HG03025 (cell line): ENCODE data around the gene ZNF362.
"Not testable (repeated sequence)": the region's sequence is repeated elsewhere in the genome, so short reads cannot be mapped to it uniquely, and the experiment has no call there.

Experiments
- ATAC-seq: cut with Tn5 transposase; IDR thresholded peaks from one replicate; pipeline ENCODE4 v1.9.1; 2021; ENCODE audit warnings: mild to moderate bottlenecking, moderate library complexity; ENCODE audit not compliant: unreplicated experiment, low FRiP score

ZNF362 gene

DNA sequence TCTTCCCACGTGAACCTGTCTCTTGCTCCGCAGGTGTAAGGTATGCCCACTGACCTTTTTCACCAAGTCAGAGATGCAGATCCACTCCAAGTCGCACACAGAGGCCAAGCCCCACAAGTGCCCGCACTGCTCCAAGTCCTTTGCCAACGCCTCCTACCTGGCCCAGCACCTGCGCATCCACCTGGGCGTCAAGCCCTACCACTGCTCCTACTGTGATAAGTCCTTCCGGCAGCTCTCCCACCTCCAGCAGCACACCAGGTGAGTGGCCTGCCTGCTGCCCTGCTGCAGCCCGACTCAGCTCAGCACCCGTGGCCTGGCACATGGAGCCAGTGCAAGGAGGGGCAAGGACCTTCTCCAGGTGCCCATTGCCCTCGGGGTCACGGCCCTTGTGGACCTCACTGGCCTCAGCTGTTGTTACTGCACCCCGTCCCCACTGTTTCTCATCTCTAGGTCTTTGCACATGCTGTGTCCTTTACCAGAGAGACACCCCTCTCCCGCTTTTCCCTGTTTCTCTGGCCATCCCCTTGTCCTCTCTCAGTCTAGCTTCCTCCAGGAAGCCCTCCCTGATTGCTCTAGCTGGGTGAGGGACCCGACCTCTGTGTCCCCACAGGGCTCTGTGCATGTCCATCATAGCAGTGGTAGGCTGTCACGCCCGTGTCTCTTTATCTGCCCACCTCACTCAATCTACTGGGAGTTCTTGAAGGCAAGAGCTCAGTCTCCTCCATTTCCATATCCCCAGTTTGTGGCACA, 25.4 kb downstream of the ZNF362 start:
- no peak for ATAC-seq

DNA sequence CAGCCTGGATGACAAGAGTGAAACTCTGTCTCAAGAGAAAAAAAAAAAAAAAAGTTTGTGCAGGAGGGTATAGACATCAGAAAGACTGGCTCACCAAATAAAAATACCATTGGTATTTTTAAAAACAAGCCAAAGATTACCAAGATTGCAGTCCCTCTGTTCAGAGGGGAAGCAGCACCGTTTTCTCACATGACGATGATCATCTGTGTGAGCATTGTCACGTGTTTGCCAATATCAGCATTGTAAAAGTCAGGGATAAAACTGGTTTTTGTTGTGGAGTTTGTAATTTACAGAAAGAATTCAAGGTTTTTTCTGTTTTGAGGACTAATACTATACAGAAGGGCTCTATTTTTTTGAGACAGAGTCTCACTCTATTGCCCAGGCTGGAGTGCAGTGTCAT, 26.5 kb downstream of the ZNF362 start:
- no peak for ATAC-seq

DNA sequence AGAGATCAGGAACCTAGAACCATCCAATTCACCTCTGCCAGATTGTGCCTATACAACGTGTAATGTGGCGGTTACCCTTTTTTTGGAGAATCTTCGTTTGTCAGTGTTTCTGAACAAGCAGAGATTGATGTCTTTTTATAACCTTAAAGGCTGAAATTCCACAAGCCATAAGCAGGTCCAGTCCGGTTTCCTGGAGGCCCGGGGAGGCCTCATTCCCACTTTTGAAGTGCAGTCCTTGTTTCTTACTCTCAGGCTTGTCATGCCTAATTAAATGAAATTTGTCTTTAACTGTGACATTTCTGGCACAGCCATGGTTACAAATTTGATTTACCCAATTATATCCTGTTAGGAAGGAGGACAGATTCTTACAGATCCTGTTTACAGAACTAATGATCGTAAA, 27.8 kb downstream of the ZNF362 start:
- ATAC-seq, result no peak

DNA sequence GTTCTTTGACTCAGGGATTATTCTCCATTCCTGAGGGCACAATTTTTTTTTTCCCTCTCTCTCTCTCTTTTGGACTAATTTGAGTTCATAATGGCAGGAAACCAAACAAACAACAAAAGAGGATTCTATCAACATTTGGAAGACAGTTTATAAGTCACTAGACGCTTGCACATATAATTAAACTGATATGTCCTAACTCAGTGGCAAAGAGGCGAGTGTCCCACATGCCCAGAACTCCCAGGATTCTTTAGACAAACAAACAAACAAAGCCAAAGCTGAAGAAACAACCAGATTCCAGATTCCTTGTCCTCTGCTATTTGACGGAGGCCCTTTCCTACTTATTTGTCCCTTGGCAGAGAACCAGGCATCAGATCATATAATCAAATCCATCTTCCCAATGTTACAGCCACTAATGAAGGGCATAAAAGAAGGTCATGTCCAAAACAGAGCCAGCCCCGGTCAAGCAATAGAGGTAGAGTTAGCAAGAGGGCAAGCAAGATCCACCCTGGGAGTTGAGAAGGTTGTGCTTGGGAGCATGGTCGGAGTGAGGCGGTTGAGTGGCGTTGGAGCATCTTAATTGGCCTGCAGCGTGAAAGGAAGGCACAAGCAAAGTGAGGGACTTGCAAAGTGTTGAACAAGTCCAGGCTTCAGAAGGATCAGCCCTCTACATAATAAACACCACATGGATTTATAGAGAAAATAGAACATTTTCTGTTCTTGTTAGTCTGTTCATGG, 30.3 kb downstream of the ZNF362 start:
- ATAC-seq, result no peak

DNA sequence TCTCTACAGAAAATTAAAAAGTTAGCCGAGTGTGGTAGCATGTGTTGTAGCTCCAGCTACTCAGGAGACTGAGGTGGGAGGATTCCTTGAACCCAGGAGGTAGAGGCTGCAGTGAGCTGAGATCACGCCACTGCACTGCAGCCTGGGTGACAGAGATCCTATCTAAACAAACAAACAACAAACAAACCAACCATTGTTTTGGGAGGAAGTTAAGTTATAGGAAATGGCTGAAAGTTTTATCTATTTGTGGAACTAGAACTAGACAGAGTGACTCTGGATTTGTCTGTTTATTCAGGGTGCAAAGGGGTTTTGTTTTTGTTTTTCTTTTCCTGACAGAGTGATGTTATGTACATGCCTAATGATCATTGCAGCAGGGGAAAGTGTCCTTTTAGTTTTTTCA, 31.0 kb downstream of the ZNF362 start:
- no peak for ATAC-seq

DNA sequence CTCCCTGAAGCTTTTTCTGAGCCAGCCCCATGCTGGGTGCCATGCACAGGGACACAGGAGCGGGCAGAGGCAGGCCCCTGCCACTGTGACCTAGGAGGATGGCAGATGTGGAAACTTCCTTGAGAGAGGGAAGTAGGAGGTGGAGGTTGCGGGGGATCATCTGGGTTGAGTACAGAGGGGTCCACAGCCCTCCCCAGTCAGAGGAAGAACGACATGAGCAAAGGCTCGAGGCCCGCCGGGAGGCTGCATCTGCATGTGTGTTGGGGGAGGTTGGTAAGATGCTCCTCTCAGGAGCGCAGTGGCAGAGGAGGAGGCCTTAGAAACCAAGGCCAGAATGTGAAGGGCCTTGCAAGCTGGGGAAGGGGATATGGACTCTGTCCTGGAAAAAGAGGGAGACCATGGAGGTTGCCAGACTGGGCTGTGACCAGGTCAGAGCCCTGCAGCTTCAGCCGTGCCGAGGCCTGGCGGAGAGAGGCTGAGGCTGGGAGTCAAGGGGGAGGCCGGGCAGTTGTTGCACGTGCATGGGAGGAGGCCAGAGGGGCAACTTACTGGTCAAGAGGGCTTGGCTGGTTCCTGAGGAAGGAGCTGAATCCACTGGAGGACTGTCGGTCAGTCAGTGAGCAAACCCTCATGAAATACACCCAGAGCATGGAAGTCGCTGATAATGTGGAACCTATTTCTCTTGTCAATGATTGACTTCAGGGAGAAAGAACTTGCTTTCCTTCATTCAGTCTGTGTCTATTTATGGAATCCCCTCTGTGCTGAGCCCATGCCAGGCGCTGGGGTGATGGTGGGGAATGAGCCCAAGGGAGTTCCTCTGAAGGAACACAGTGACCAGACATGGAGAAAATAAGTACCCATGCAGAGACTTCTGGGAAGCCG, 32.9 kb downstream of the ZNF362 start:
- no peak for ATAC-seq

DNA sequence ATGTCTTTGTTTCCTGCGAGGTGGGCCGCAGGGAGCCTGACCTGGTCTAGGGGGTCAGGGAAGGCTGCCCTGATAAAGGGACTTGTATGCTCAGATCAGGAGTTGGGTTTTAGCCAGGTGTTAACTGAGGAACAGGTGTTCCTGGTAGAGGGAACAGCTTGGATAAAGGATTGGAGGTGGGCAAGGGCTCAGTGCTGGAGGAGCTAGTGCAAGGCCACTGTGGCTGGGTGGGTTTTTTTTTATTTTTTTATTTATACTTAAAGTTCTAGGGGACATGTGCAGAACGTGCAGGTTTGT, 33.5 kb downstream of the ZNF362 start:
- no peak for ATAC-seq

DNA sequence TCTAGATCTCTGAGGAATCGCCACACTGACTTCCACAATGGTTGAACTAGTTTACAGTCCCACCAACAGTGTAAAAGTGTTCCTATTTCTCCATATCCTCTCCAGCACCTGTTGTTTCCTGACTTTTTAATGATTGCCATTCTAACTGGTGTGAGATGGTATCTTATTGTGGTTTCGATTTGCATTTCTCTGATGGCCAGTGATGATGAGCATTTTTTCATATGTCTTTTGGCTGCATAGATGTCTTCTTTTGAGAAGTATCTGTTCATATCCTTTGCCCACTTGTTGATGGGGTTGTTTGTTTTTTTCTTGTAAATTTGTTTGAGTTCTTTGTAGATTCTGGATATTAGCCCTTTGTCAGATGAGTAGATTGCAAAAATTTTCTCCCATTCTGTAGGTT, 34.3 kb downstream of the ZNF362 start:
- ATAC-seq, result not testable (repeated sequence)

DNA sequence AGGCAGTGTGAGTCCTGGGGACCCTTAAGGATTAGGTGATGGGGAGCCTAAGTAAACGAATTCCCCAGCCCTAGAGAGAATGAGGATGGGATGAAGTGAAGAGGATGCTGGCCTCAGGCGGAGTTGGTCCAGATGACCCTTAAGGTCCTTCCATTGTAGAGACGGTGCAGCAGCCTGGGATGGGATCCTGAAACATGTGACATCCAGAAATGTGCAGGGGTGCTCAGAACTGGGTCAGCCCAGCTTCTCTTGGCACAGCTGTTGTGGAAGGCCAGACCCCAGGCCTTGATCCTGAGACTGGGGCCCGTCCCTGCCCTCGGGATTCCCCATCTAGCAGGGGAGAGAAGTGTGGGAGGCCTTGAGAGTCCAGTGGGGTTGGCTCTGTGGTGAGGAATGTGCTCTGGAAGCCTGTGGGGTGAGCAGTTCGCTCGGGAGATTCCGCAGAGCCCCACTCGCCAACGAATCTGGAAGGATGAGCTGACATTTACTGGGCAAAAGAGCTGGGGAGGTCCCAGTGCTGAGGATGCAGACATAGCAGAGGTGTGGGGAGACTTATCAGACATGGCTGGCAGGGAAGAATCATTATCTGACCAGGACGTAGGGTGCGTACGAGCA, 36.5 kb downstream of the ZNF362 start:
- ATAC-seq, result no peak

DNA sequence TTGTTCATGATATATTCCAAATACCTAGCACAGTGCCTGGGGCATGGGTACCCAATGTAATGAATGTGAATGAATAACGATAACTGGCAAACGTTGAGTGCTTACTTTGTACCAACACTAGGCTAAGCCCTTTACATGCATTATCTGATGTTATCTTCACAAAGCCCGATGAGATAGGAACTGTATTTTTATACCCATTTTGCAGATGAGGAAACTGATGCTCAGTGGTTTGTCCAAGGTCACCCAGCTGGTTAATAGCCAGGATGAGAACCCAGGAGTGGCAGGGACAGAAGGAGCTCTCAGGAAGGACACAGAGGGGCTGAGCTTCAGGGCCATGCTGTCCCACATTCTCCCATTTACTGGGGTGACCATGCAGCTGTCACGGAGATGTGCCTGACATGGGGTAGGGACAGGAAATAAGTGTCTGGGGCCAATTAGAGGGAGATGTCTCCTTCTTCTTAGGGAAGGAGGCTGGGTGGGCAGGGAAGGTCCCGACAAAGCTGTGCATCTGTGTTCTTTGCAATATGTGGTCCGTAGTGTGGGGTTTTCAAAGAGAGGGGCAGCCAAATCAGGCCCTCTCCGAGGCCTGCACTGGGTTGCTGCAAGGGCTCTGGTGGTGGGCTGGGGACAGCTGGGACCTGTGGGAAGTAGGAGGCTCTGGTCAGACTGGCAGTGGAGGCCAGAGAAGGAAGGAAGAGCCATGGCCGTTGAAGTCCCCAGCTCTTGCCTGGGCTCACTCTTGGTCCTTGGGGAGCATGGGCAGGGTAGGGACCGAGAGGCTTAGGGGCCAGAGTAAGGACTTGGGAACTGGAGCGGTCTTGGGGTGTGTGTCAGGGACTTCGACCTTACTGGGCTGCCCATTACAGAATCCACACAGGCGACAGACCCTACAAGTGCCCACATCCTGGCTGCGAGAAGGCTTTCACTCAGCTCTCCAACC, 38.0 kb downstream of the ZNF362 start:
- ATAC-seq, result no peak

DNA sequence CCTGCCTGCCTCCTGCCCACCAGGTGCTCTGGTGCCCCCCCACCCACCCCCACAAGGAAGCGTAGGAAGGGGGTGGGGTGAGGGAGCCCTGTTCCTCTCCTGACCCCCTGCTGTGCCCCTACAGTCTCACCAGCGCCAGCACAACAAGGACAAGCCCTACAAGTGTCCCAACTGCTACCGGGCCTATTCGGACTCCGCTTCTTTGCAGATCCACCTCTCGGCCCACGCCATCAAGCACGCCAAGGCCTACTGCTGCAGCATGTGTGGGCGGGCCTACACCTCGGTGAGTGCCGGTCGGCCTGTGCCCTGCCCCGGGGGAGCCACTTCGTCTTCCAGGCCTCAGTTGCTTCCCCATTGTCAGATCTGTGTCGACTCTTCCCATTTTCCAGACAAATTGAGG, 38.7 kb downstream of the ZNF362 start:
- no peak for ATAC-seq

DNA sequence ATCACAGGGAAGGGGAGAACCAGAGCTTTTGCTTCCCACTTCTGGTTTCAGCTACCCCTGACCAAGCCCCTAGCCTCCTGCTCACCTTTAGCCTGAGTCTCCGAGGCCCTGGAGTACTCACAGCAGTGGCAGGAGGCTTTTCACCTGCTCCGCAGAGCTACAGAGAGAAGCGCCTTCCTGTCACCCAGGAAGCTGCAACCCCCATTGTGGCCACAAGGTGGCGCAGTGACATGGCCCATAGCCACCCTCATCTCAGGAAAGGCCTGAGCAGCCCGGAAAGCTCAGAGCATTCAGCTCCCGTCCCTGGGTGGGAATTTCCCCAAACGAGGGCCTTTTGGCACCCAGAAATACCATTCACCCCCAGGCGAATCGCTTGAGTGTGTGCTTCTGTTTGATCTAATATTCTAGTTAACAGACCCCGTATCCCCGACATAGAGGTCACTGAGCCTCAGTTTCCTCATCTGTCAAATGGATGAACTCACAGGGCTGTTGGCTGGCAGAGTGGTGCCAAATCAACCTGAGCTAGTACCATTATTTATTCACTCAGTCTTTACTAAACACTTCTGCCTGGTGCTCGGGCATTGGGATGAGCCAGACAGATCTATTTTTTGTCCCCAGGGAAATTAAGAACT, 39.3 kb downstream of the ZNF362 start:
- no peak for ATAC-seq

DNA sequence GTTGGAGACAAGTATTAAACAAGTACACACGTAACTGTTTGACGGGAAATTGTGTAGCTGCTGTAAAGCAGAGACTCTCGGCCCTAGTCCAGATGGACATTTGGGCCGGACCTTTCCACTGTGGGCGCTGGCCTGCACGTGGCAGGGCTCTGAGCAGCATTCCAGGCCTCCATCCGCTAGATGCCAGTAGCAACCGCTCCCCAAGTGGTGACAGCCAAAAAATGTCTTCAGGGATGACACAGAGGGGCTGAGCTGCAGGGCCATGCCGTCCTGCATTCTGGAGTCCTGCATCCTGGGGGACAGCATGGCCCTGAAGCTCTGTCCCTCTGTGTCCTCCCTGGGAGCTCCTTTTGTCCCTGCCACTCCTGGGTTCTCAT, 39.8 kb downstream of the ZNF362 start:
- no peak for ATAC-seq

DNA sequence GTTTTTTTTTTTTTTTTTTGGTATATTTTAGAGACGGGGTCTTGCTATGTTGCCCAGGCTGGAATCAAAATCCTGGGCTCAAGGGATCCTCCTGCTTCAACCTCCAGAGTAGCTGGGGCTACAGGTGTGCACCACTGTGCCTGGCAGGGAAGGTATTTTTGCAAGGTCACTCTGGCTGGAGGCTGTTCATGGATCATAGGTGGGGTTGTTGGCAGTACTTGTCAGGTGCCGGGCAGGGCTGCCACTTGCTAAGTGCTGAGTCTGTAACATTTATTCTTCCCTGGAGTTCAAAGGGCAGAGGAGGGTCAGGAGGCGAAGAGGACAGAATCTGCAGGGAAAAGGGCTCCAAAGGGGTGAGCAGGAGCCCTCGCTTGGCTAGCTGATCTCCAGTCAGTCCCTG, 40.5 kb downstream of the ZNF362 start:
- ATAC-seq, result no peak

DNA sequence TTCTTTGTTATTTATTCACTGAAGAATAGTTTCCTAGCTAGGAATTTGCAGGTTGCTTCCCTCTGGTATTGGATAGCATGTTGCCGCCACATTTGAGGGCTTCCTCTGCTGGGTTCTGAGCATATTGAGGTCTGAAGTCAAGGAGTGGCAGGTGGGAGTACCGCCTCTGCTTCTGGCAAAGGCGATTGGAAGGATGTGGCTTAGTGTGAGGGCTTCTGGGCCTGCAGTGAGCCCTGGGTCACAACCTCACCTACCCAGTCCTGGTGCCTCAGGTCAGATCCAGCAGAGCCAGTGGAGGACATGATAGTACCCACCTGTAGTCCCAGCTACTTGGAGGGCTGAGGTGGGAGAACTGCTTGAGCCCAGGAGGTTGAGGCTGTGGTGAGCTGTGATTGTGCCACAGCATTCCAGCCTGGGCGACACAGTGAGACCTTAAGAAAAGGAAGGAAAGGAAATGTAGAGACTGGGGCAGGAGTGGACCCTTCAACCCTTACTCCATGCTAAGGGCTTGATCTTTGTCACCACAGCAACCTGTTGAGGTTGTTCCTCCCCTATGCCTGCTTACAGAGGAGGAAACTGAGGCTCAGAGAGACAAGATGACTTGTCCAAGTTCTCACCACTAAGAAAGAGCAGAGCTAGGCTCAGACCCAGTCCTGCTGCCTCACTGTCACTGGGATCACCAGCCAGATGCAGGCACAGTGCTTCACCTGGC, 41.8 kb downstream of the ZNF362 start:
- ATAC-seq, result no peak

DNA sequence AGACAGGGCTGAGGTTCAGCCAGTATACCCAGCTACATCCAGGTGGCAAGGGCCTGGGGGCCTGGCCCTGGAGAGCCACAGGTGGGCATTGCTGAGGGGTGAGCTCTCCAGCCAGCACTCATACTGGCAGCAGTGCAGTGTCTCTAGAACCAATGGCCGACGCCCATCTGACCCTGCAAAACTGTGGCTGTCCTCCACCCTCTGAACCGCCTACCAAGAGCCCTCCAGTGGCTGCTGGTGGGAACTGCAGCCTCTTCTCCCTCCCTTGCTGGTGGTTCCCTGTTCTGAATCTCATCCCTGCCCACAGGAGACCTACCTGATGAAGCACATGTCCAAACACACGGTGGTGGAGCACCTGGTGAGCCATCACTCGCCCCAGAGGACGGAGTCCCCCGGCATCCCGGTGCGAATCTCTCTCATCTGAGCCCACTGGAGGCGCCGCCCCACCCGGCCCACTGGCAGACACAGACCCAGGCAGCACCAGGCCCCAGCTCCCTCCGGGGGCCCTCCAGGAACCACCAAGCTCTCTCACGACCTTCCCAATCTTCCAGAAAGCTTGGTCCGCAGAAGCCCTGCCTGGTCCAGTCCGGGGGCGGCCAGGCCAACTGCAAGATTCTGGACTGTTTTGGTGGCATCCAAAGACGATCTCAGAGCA, 42.5 kb downstream of the ZNF362 start:
- no peak for ATAC-seq

DNA sequence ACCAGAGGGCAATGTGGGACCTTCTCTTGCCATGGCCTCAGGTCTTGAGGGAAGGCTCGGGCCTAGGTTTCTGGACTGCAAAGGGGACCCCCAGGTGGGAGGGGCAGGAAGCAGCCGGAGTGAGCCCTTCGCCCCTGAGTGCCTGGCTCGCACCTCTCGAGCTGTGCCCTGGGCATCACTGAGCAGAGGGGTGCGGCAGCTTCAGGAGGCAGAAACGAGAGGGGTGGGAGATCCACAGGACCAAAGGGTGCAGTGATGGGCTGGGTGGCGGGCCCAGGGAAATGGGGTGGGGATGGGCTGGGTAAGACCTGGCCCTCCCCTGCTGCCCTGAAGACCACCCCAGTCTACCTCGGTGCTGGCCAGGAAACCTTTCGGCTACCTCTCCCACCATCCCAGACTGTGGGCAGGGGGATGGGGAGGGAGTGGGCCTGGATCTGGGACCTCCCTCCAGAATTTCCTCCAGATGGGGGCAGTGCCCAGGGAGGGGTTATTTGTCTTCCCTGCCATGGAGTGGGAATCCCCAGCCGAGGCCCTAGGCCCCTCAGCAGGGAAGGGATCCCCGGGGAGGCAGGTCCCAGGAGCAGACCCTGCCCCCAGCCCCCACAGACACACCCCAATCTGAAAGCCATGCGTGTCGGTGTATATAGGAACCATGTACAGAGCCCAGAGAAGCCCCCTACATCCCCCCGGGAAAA, 43.3 kb downstream of the ZNF362 start:
- ATAC-seq, result no peak

DNA sequence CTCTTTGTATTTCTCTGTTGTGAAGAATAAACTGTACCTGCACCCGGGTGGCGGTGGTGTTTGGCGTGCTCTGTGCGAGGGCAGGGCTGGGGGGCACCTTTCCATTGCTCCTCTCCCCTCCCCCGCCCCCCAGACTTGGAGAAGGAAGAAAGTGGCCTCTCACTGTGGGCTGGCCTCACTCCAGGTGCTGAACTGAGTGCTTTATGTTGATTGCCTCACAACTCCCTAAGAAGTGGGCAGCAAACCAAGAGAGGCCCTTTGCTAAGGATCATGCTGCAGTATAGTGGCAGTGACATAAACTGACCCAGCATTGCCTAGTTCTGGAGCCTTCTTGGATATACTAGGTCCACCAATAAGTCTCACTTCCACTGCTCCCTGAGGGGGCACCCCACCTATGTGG, 44.4 kb downstream of the ZNF362 start:
- ATAC-seq, result no peak
